HFF-Myc (cell line): ENCODE data around the gene KCNIP1.

Experiments used
- DNase-seq: peaks from one replicate; pipeline ENCODE4 v3.0.0-alpha.2; 2011; ENCODE audit warnings: low read depth; ENCODE audit errors: extremely low read depth
- H3K4me3 ChIP-seq: replicated peaks from 2 replicates; pipeline ENCODE4 v1.5.1; 2011; ENCODE audit warnings: low read depth, mild to moderate bottlenecking, control low read depth, low read length
- TF ChIP-seq, protein P1 (sequence below): IDR thresholded peaks from 2 replicates; pipeline ENCODE4 v1.5.1; 2012; ENCODE audit warnings: mild to moderate bottlenecking, low read depth, low read length, control low read depth; ENCODE audit errors: missing control alignments

The KCNIP1 gene

GRCh38 chr5:170701334-170701733 is 197.5 kb downstream of the KCNIP1 start:
- DNase-seq, result no peak
- TF ChIP-seq, protein P1, sequence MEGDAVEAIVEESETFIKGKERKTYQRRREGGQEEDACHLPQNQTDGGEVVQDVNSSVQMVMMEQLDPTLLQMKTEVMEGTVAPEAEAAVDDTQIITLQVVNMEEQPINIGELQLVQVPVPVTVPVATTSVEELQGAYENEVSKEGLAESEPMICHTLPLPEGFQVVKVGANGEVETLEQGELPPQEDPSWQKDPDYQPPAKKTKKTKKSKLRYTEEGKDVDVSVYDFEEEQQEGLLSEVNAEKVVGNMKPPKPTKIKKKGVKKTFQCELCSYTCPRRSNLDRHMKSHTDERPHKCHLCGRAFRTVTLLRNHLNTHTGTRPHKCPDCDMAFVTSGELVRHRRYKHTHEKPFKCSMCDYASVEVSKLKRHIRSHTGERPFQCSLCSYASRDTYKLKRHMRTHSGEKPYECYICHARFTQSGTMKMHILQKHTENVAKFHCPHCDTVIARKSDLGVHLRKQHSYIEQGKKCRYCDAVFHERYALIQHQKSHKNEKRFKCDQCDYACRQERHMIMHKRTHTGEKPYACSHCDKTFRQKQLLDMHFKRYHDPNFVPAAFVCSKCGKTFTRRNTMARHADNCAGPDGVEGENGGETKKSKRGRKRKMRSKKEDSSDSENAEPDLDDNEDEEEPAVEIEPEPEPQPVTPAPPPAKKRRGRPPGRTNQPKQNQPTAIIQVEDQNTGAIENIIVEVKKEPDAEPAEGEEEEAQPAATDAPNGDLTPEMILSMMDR, result no peak
- H3K4me3 ChIP-seq, result no peak overlapping the region

GRCh38 chr5:170704417-170705192 is 200.8 kb downstream of the KCNIP1 start:
- TF ChIP-seq, protein P1, result no peak
- H3K4me3 ChIP-seq, result no peak overlapping the region
- no peak for DNase-seq

- TF ChIP-seq, protein P1, result no peak
Measured at GRCh38 chr5:170709640-170710039, 205.8 kb downstream of the KCNIP1 start.

GRCh38 chr5:170711300-170711699 is 207.5 kb downstream of the KCNIP1 start:
- DNase-seq, result no peak
- TF ChIP-seq, protein P1, result no peak
- no peak overlapping the region for H3K4me3 ChIP-seq

More at GRCh38 chr5:170709640-170710039, 205.8 kb downstream of the KCNIP1 start:
- H3K4me3 ChIP-seq, result no peak overlapping the region
- DNase-seq, result no peak

GRCh38 chr5:170715141-170715540 is 211.3 kb downstream of the KCNIP1 start:
- no peak for DNase-seq
- TF ChIP-seq, protein P1, result no peak
- no peak overlapping the region for H3K4me3 ChIP-seq

GRCh38 chr5:170716396-170716795 is 212.6 kb downstream of the KCNIP1 start:
- DNase-seq, result no peak
- TF ChIP-seq, protein P1, result no peak
- H3K4me3 ChIP-seq, result no peak overlapping the region
